ENCODE results near the gene LRRC52. TPM values are rescaled to one million over a fixed set of nuclear protein-coding genes. Genes with fewer than 3 reads are reported as not detected.

Gene LRRC52
- total and polyA plus RNA-seq, 2 of the 8 experiments (the other 6 are each of a cell fraction or from before 2014, with no cell fraction given): 0.05 TPM; not detected in 1

DNA sequence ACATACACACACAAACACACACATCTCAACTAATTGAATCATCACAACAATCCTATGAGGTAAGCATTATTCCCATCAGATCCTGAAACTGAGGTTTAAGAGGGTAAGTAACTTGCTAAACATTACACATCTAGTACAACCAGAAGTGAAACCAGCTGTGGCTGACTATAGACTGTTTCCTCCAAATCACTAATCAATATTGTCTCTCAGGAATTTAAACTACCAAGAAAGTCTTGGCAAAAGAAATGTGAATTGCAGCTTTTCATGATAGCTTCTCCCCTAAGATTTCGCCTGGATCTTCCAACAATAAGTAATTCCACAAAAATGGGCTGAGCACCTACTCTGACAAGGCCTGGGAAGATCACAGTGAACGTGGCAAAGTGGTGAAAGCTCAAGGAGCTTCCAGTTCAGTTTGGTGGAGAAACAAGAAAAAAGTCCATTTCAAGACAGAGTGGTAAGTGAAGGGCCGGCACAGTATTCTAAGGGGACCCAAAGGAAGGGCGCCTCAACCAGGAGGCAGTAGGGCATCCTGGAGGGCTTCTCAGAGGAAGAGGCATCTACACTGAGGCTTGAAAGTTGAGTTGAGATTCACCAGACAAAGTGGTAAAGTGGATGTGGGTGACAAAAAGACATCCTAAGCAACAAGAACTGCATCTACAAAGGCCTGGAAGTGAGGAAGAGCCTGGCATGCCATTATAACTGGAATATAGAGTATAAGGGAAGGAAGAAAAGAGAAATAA, 22.1 kb downstream of the LRRC52 start (continued):
- TF ChIP-seq, protein P1, sequence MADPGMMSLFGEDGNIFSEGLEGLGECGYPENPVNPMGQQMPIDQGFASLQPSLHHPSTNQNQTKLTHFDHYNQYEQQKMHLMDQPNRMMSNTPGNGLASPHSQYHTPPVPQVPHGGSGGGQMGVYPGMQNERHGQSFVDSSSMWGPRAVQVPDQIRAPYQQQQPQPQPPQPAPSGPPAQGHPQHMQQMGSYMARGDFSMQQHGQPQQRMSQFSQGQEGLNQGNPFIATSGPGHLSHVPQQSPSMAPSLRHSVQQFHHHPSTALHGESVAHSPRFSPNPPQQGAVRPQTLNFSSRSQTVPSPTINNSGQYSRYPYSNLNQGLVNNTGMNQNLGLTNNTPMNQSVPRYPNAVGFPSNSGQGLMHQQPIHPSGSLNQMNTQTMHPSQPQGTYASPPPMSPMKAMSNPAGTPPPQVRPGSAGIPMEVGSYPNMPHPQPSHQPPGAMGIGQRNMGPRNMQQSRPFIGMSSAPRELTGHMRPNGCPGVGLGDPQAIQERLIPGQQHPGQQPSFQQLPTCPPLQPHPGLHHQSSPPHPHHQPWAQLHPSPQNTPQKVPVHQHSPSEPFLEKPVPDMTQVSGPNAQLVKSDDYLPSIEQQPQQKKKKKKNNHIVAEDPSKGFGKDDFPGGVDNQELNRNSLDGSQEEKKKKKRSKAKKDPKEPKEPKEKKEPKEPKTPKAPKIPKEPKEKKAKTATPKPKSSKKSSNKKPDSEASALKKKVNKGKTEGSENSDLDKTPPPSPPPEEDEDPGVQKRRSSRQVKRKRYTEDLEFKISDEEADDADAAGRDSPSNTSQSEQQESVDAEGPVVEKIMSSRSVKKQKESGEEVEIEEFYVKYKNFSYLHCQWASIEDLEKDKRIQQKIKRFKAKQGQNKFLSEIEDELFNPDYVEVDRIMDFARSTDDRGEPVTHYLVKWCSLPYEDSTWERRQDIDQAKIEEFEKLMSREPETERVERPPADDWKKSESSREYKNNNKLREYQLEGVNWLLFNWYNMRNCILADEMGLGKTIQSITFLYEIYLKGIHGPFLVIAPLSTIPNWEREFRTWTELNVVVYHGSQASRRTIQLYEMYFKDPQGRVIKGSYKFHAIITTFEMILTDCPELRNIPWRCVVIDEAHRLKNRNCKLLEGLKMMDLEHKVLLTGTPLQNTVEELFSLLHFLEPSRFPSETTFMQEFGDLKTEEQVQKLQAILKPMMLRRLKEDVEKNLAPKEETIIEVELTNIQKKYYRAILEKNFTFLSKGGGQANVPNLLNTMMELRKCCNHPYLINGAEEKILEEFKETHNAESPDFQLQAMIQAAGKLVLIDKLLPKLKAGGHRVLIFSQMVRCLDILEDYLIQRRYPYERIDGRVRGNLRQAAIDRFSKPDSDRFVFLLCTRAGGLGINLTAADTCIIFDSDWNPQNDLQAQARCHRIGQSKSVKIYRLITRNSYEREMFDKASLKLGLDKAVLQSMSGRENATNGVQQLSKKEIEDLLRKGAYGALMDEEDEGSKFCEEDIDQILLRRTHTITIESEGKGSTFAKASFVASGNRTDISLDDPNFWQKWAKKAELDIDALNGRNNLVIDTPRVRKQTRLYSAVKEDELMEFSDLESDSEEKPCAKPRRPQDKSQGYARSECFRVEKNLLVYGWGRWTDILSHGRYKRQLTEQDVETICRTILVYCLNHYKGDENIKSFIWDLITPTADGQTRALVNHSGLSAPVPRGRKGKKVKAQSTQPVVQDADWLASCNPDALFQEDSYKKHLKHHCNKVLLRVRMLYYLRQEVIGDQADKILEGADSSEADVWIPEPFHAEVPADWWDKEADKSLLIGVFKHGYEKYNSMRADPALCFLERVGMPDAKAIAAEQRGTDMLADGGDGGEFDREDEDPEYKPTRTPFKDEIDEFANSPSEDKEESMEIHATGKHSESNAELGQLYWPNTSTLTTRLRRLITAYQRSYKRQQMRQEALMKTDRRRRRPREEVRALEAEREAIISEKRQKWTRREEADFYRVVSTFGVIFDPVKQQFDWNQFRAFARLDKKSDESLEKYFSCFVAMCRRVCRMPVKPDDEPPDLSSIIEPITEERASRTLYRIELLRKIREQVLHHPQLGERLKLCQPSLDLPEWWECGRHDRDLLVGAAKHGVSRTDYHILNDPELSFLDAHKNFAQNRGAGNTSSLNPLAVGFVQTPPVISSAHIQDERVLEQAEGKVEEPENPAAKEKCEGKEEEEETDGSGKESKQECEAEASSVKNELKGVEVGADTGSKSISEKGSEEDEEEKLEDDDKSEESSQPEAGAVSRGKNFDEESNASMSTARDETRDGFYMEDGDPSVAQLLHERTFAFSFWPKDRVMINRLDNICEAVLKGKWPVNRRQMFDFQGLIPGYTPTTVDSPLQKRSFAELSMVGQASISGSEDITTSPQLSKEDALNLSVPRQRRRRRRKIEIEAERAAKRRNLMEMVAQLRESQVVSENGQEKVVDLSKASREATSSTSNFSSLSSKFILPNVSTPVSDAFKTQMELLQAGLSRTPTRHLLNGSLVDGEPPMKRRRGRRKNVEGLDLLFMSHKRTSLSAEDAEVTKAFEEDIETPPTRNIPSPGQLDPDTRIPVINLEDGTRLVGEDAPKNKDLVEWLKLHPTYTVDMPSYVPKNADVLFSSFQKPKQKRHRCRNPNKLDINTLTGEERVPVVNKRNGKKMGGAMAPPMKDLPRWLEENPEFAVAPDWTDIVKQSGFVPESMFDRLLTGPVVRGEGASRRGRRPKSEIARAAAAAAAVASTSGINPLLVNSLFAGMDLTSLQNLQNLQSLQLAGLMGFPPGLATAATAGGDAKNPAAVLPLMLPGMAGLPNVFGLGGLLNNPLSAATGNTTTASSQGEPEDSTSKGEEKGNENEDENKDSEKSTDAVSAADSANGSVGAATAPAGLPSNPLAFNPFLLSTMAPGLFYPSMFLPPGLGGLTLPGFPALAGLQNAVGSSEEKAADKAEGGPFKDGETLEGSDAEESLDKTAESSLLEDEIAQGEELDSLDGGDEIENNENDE (IDR thresholded peaks at IDR 0.05; ENCODE audit: insufficient replicate concordance, low read length): no peak
- TF ChIP-seq, protein P2, sequence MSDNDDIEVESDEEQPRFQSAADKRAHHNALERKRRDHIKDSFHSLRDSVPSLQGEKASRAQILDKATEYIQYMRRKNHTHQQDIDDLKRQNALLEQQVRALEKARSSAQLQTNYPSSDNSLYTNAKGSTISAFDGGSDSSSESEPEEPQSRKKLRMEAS (IDR thresholded peaks at IDR 0.05): no peak
- no peak for TF ChIP-seq JUN (IDR thresholded peaks at IDR 0.05; ENCODE audit: low read depth, low read length)
- TF ChIP-seq, protein P3, sequence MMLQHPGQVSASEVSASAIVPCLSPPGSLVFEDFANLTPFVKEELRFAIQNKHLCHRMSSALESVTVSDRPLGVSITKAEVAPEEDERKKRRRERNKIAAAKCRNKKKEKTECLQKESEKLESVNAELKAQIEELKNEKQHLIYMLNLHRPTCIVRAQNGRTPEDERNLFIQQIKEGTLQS (IDR thresholded peaks at IDR 0.05; ENCODE audit: insufficient read depth, low read depth, low read length): no peak
- TF ChIP-seq POLR2AphosphoS5 (IDR thresholded peaks at IDR 0.05; ENCODE audit: low read depth, low read length): no peak
- TF ChIP-seq CTBP2 (IDR thresholded peaks at IDR 0.05; ENCODE audit: borderline replicate concordance, insufficient read depth, insufficient read length, low read length): no peak
- no peak for TF ChIP-seq SIX5 (IDR thresholded peaks at IDR 0.05; ENCODE audit: low read depth, low read length)
- TF ChIP-seq BCL11A (IDR thresholded peaks at IDR 0.05; ENCODE audit: low read depth in 2 of 2, low read length in 2 of 2): no peak
- no peak for TF ChIP-seq SIN3A (conservative IDR thresholded peaks at IDR 0.05 in 1 of 2, IDR thresholded peaks at IDR 0.05 in 1 of 2; ENCODE audit: low read depth in 1 of 2, low read length in 2 of 2)
